ENCODE results near the gene TRH. TPM values are rescaled to one million over a fixed set of nuclear protein-coding genes. Genes with fewer than 3 reads are reported as not detected.
"Not testable (repeated sequence)": the region's sequence is repeated elsewhere in the genome, so short reads cannot be mapped to it uniquely, and the experiment has no call there.

Gene TRH
- total and polyA plus RNA-seq, 5 experiments from 2014 or later = not detected

- H3K4me1 Mint-ChIP-seq, POLR2A ChIA-PET, DNase-seq, H3K4me3 Mint-ChIP-seq, ATAC-seq, H3K9me3 Mint-ChIP-seq, H3K27me3 Mint-ChIP-seq, H3K27ac Mint-ChIP-seq, H3K36me3 Mint-ChIP-seq: not testable (repeated sequence)
Observed at GRCh38 chr3:130027437-130027836, 52.9 kb downstream of the TRH start.

Other genes with a start within 250 kb of the TRH start
- gene TMCC1, start 81.0 kb upstream of the TRH start, total RNA-seq = 10 to 100 TPM; 33.6 to 34.9 TPM
- gene TMCC1, start 81.0 kb upstream of the TRH start, polyA plus RNA-seq = 1 to 10 TPM; 4.2 to 6.3 (median 5.8) TPM
- 1 to 10 TPM; 4.5 to 6.7 TPM for gene ALG1L2, start 107.1 kb downstream of the TRH start, total RNA-seq
- under 1 TPM in 1 of 3 donors, not detected in 2; 0.37 TPM for gene ALG1L2, start 107.1 kb downstream of the TRH start, polyA plus RNA-seq

Measured in naive thymus-derived CD8-positive, alpha-beta T cell (primary cell).